Lower lobe of right lung (tissue), 2 donors: ENCODE results near the gene RAF1. TPM values are rescaled to one million over a fixed set of nuclear protein-coding genes. Genes with fewer than 3 reads are reported as not detected.
"Not testable (repeated sequence)": the region's sequence is repeated elsewhere in the genome, so short reads cannot be mapped to it uniquely, and the experiment has no call there.

Experiments
- ATAC-seq, 2 donors: fragments of 200-7000 bp; cut with Tn5 transposase; one replicate each; pipeline ENCODE4 v1.9.1; 2020 to 2022; ENCODE audit warnings: mild to moderate bottlenecking in 2 of 2, moderate library complexity in 2 of 2
- DNase-seq: peaks from one replicate; pipeline ENCODE4 v3.0.0-alpha.2; 2020
- H3K27ac ChIP-seq: fragments of 200-600 bp; one replicate; pipeline ENCODE4 v1.8.0; 2022
- H3K27me3 ChIP-seq: fragments of 200-600 bp; one replicate; pipeline ENCODE4 v1.8.0; 2022; ENCODE audit warnings: low read depth
- H3K36me3 ChIP-seq: fragments of 200-600 bp; one replicate; pipeline ENCODE4 v1.8.0; 2022; ENCODE audit warnings: mild to moderate bottlenecking
- H3K4me1 ChIP-seq: fragments of 200-600 bp; one replicate; pipeline ENCODE4 v1.8.0; 2022
- H3K4me3 ChIP-seq: fragments of 200-600 bp; one replicate; pipeline ENCODE4 v1.8.0; 2022; ENCODE audit warnings: mild to moderate bottlenecking
- H3K9me3 ChIP-seq: fragments of 200-600 bp; one replicate; pipeline ENCODE4 v1.8.0; 2022
- CTCF ChIP-seq: fragments of 200-600 bp; IDR thresholded peaks from one replicate; pipeline ENCODE4 v1.8.0; 2022; ENCODE audit warnings: antibody characterized with exemption, mild to moderate bottlenecking
- intact Hi-C: fragments of 100-400 bp; cut with DNase I; formaldehyde crosslinking; loops from one replicate; pipeline ENCODE4 v1.11.0; 2022
- total RNA-seq: library from RNA; stranded (reverse); fragmentation: NEBNext Ultra II Directional; extraction: Animal tissue kit (Norgen Biotek cat#: 25700); gene quantifications from one replicate; pipeline ENCODE4 v1.2.1, GENCODE V29; 2021
- donor health status: DM: no; HTN: yes; CAD: no; lungs with severe emphysema.

RAF1 gene
- total RNA-seq, 1 donor from 2014 or later: 92.7 TPM

GRCh38 chr3:12662593-12663400, 1.1 kb downstream of the RAF1 start:
- H3K27ac ChIP-seq: peak overlapping the region; percentile 99
- DNase-seq: peak; percentile 54
- peak overlapping the region; percentile 98 for H3K4me3 ChIP-seq
- peaks cover 55% of the 10 kb centered on the region for H3K4me1 ChIP-seq
- no peaks in the 10 kb centered on the region for H3K36me3 ChIP-seq
- intact Hi-C loops: no loop called here
- no peaks in the 10 kb centered on the region for H3K9me3 ChIP-seq
- no peaks in the 10 kb centered on the region for H3K27me3 ChIP-seq
- peak; percentile 2 to 39 for ATAC-seq
- no peak for TF ChIP-seq CTCF

GRCh38 chr3:12661926-12662592, 1.9 kb downstream of the RAF1 start:
- Histone ChIP-seq H3K27ac (peak overlapping the region; percentile 22), H3K36me3 (no peaks in the 10 kb centered on the region), H3K27me3 (no peaks in the 10 kb centered on the region), H3K9me3 (no peaks in the 10 kb centered on the region), H3K4me1 (peaks cover 63% of the 10 kb centered on the region), H3K4me3 (peak overlapping the region; percentile 98)
- no peak for TF ChIP-seq CTCF
- no peak for ATAC-seq
- intact Hi-C loops: no loop called here
- DNase-seq: peak; percentile 14

- ATAC-seq: not testable (repeated sequence)
Observed at GRCh38 chr3:12661375-12661774, 2.5 kb downstream of the RAF1 start.

GRCh38 chr3:12660196-12660595, 3.7 kb downstream of the RAF1 start:
- H3K4me1 ChIP-seq: peaks cover 81% of the 10 kb centered on the region
- no peak overlapping the region for H3K4me3 ChIP-seq
- ATAC-seq (no peak), DNase-seq (no peak)
- no peaks in the 10 kb centered on the region for H3K27me3 ChIP-seq
- no peaks in the 10 kb centered on the region for H3K36me3 ChIP-seq
- H3K9me3 ChIP-seq: no peaks in the 10 kb centered on the region
- TF ChIP-seq CTCF: no peak
- intact Hi-C loops: no loop called here
- H3K27ac ChIP-seq: peak overlapping the region; percentile 3

More at GRCh38 chr3:12661375-12661774, 2.5 kb downstream of the RAF1 start:
- DNase-seq: peak; percentile 12
- H3K4me3 ChIP-seq: peak overlapping the region; percentile 98
- H3K36me3 ChIP-seq, H3K27ac ChIP-seq, H3K27me3 ChIP-seq, H3K9me3 ChIP-seq, intact Hi-C loops: not testable (repeated sequence)
- peaks cover 70% of the 10 kb centered on the region for H3K4me1 ChIP-seq

GRCh38 chr3:12659316-12660015, 4.5 kb downstream of the RAF1 start:
- no peaks in the 10 kb centered on the region for H3K36me3 ChIP-seq
- H3K9me3 ChIP-seq: no peaks in the 10 kb centered on the region
- peak overlapping the region; percentile 25 for H3K27ac ChIP-seq
- intact Hi-C loops: no loop called here
- DNase-seq (no peak), ATAC-seq (no peak)
- H3K4me3 ChIP-seq: no peak overlapping the region
- no peak for TF ChIP-seq CTCF
- H3K27me3 ChIP-seq: no peaks in the 10 kb centered on the region
- H3K4me1 ChIP-seq: peaks cover 77% of the 10 kb centered on the region
